OCI-LY7 (cell line): ENCODE measurements around the gene CRISP3.

ENCODE experiments used
- CTCF ChIP-seq: fragments of 200-600 bp; sonication (generic); conservative IDR thresholded peaks from 2 replicates; pipeline ENCODE4 v1.5.1; 2014; ENCODE audit warnings: mild to moderate bottlenecking, antibody characterized with exemption, low read length, moderate library complexity, mixed read lengths
- EZH2phosphoT487 ChIP-seq: fragments of 200-600 bp; sonication (generic); IDR thresholded peaks from 2 replicates; pipeline ENCODE4 v1.6.1; 2018; ENCODE audit warnings: low read depth, borderline replicate concordance, mild to moderate bottlenecking, mixed run types, antibody characterized with exemption, low read length, moderate library complexity, mixed read lengths

- TF ChIP-seq CTCF, result no peak
- no peak for TF ChIP-seq EZH2phosphoT487
Observed at GRCh38 chr6:49736017-49736508, 8.1 kb downstream of the CRISP3 start.
